Stimulated activated CD4-positive, alpha-beta T cell treated with anti-CD3 and anti-CD28 coated beads, Interleukin-15, amount 100 ng/mL, for 24 hours (primary cell): ENCODE results near the gene DUS2.
"Not testable (repeated sequence)": the region's sequence is repeated elsewhere in the genome, so short reads cannot be mapped to it uniquely, and the experiment has no call there.

ENCODE experiments used
- DNase-seq: peaks from one replicate; pipeline ENCODE4 v3.0.0-alpha.2; 2020

DUS2 gene

GRCh38 chr16:68093816-68094613 lies 70.9 kb downstream of the DUS2 start:
- DNase-seq = no peak

- no peak for DNase-seq
These were observed 71.5 kb downstream of the DUS2 start for GRCh38 chr16:68094614-68094934.

- no peak for DNase-seq
These were observed 73.4 kb downstream of the DUS2 start for GRCh38 chr16:68096491-68096890.

GRCh38 chr16:68097088-68097487 lies 74.0 kb downstream of the DUS2 start:
- DNase-seq = no peak

GRCh38 chr16:68097895-68098294 lies 74.8 kb downstream of the DUS2 start:
- no peak for DNase-seq

- DNase-seq = no peak
These were observed 77.4 kb downstream of the DUS2 start for GRCh38 chr16:68100488-68100887.

- DNase-seq = no peak
These were observed 82.5 kb downstream of the DUS2 start for GRCh38 chr16:68105611-68106010.

- not testable (repeated sequence) for DNase-seq
These were observed 84.3 kb downstream of the DUS2 start for GRCh38 chr16:68107230-68107928.

- DNase-seq = not testable (repeated sequence)
These were observed 86.1 kb downstream of the DUS2 start for GRCh38 chr16:68109156-68109555.

- DNase-seq = not testable (repeated sequence)
These were observed 87.5 kb downstream of the DUS2 start for GRCh38 chr16:68110611-68111010.

- DNase-seq = no peak
These were observed 88.3 kb downstream of the DUS2 start for GRCh38 chr16:68111379-68111778.

GRCh38 chr16:68113059-68113761 lies 90.1 kb downstream of the DUS2 start:
- DNase-seq = no peak

GRCh38 chr16:68113765-68114240 lies 90.7 kb downstream of the DUS2 start:
- DNase-seq = peak; percentile 14

- DNase-seq = not testable (repeated sequence)
These were observed 91.9 kb downstream of the DUS2 start for GRCh38 chr16:68114939-68115338.

- DNase-seq = no peak
These were observed 92.8 kb downstream of the DUS2 start for GRCh38 chr16:68115851-68116250.

- DNase-seq = no peak
These were observed 93.3 kb downstream of the DUS2 start for GRCh38 chr16:68116256-68116867.

GRCh38 chr16:68117884-68118283 lies 94.8 kb downstream of the DUS2 start:
- no peak for DNase-seq

GRCh38 chr16:68118954-68119353 lies 95.9 kb downstream of the DUS2 start:
- not testable (repeated sequence) for DNase-seq

GRCh38 chr16:68120496-68120895 lies 97.4 kb downstream of the DUS2 start:
- DNase-seq = not testable (repeated sequence)

GRCh38 chr16:68126395-68126794 lies 103.3 kb downstream of the DUS2 start:
- DNase-seq = no peak

GRCh38 chr16:68128577-68129305 lies 105.7 kb downstream of the DUS2 start:
- DNase-seq = no peak
